SU-DHL-6 (cell line): Measurements from ENCODE around the gene INTS7.

ENCODE experiments used
- H2AFZ ChIP-seq: fragments of 200-600 bp; sonication (generic); 2 replicates; pipeline ENCODE4 v1.6.1; 2014; ENCODE audit warnings: low read depth, mild to moderate bottlenecking, moderate library complexity, mixed read lengths, antibody characterized with exemption, low read length; ENCODE audit not compliant: severe bottlenecking
- H3F3A ChIP-seq: fragments of 200-600 bp; shearing (Covaris generic); 2 replicates; pipeline ENCODE4 v1.6.0; 2016; ENCODE audit warnings: antibody characterized with exemption, mild to moderate bottlenecking; ENCODE audit not compliant: insufficient read depth
- H3K27ac ChIP-seq: fragments of 200-600 bp; sonication (generic); 2 replicates; pipeline ENCODE4 v1.5.1; 2016; ENCODE audit warnings: low read depth, mild to moderate bottlenecking, low read length, moderate library complexity, mixed read lengths
- H3K27me3 ChIP-seq: fragments of 200-600 bp; sonication (generic), shearing (Covaris generic); 2 replicates; pipeline ENCODE4 v1.6.0; 2014; ENCODE audit warnings: mild to moderate bottlenecking, low read length
- H3K36me3 ChIP-seq: fragments of 200-600 bp; sonication (generic); 2 replicates; pipeline ENCODE4 v1.6.1; 2014; ENCODE audit warnings: mild to moderate bottlenecking, low read length, mixed read lengths
- H3K4me2 ChIP-seq: fragments of 300-600, 200-600 bp; shearing (Covaris generic), sonication (generic); 2 replicates; pipeline ENCODE4 v1.6.0; 2014; ENCODE audit warnings: low read length, low read depth, mild to moderate bottlenecking; ENCODE audit not compliant: poor library complexity, severe bottlenecking
- H3K4me3 ChIP-seq: fragments of 200-600 bp; sonication (generic); 2 replicates; pipeline ENCODE4 v1.5.1; 2014; ENCODE audit warnings: antibody characterized with exemption, low read length, mild to moderate bottlenecking, mixed read lengths; ENCODE audit not compliant: insufficient read depth, poor library complexity, severe bottlenecking
- H3K79me2 ChIP-seq: fragments of 200-600 bp; sonication (generic); 2 replicates; pipeline ENCODE4 v1.6.1; 2014; ENCODE audit warnings: mild to moderate bottlenecking, low read length, moderate library complexity; ENCODE audit not compliant: insufficient read depth
- H3K9ac ChIP-seq: fragments of 200-600 bp; sonication (generic); 2 replicates; pipeline ENCODE4 v1.7.0; 2014; ENCODE audit warnings: mild to moderate bottlenecking, low read length
- H3K9me2 ChIP-seq: fragments of 200-600 bp; sonication (generic); replicated peaks from 2 replicates; pipeline ENCODE4 v1.6.1; 2014; ENCODE audit warnings: low read length; ENCODE audit not compliant: insufficient read depth
- H3K9me3 ChIP-seq: fragments of 200-600 bp; sonication (generic); 2 replicates; pipeline ENCODE4 v1.6.1; 2014; ENCODE audit warnings: low read length, mixed read lengths; ENCODE audit not compliant: insufficient read depth
- H4K20me1 ChIP-seq: fragments of 200-600 bp; sonication (generic); 2 replicates; pipeline ENCODE4 v1.6.1; 2014; ENCODE audit warnings: low read depth, mild to moderate bottlenecking, antibody characterized with exemption, low read length, moderate library complexity, mixed read lengths
- EZH2phosphoT487 ChIP-seq: fragments of 200-600 bp; sonication (generic), shearing (Covaris generic); conservative IDR thresholded peaks from 2 replicates; pipeline ENCODE4 v1.6.1; 2018; ENCODE audit warnings: mild to moderate bottlenecking, antibody characterized with exemption, low read length, moderate library complexity, mixed read lengths
- TF ChIP-seq, protein P1 (sequence below): fragments of 200-600 bp; sonication (generic); IDR thresholded peaks from one replicate; pipeline ENCODE4 v1.5.1; 2017; ENCODE audit warnings: antibody characterized with exemption, mild to moderate bottlenecking, low read length, moderate library complexity; ENCODE audit not compliant: insufficient read depth, poor library complexity, severe bottlenecking

INTS7 gene

DNA sequence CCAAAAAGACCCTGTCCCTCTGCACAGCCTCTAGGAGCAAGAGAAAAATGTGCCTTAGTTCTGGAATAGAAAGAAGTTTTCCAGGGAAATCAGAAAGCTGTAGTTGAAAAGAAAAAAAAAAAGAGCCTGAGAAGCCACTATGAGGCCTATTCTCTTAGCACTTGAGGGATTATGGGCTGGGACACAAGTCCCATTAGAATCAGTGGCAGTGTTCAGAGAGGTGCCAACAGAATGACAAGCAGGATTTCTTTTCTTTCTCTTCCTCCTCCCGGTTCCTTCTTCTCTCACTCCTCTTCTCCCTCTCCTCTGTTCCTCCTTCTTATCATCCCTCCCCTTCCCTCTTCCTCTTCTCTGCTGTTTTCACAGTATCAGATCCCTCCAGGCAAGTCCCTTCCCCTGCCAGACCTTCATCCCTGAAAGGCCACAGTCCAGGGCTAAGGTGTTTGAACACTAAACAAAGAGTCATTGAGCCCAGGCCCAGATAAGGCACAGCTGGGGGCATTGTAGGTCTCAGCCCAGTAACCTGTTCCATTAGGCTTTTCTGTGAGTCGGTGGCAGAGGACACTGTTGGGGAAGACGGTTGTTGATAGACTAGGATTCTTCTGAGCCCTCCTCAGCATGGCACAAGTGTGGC is 140.1 kb downstream of the INTS7 start:
- no peaks in the 10 kb centered on the region for H3K36me3 ChIP-seq
- H3K79me2 ChIP-seq, result no peaks in the 10 kb centered on the region
- no peaks in the 10 kb centered on the region for H3F3A ChIP-seq
- H3K27me3 ChIP-seq, result 0 out of 2 replicates have a peak, but pooled peaks cover 4% of the 10 kb centered on the region
- no peak overlapping the region for H3K4me3 ChIP-seq
- TF ChIP-seq EZH2phosphoT487, result no peak
- TF ChIP-seq, protein P1, sequence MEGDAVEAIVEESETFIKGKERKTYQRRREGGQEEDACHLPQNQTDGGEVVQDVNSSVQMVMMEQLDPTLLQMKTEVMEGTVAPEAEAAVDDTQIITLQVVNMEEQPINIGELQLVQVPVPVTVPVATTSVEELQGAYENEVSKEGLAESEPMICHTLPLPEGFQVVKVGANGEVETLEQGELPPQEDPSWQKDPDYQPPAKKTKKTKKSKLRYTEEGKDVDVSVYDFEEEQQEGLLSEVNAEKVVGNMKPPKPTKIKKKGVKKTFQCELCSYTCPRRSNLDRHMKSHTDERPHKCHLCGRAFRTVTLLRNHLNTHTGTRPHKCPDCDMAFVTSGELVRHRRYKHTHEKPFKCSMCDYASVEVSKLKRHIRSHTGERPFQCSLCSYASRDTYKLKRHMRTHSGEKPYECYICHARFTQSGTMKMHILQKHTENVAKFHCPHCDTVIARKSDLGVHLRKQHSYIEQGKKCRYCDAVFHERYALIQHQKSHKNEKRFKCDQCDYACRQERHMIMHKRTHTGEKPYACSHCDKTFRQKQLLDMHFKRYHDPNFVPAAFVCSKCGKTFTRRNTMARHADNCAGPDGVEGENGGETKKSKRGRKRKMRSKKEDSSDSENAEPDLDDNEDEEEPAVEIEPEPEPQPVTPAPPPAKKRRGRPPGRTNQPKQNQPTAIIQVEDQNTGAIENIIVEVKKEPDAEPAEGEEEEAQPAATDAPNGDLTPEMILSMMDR, result no peak
- H2AFZ ChIP-seq, result no peak overlapping the region
- H3K9me3 ChIP-seq, result no peaks in the 10 kb centered on the region
- H3K27ac ChIP-seq, result no peak overlapping the region
- H3K9ac ChIP-seq, result no peak overlapping the region
- H4K20me1 ChIP-seq, result no peaks in the 10 kb centered on the region
- no peaks in the 10 kb centered on the region for H3K9me2 ChIP-seq
- no peak overlapping the region for H3K4me2 ChIP-seq

DNA sequence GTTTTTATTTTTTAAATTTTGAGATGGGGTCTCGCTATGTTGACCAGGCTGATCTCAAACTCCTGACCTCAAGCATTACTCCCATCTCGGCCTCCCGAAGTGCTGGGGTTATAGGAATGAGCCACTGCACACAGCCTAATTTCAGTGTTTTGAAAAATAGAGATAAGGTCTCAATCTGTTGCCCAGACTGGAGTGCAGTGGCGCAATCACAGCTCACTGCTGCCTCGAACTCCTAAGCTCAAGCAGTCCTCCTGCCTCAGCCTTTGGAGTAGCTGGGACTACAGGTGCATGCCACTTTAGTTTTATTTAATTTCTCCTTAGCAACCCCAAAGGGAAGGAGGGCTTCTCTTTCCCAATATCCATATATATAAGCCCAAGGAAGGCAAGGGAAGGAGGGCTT is 141.0 kb downstream of the INTS7 start:
- Histone ChIP-seq H3K4me2 (no peak overlapping the region), H3K9me3 (no peaks in the 10 kb centered on the region), H3K27me3 (0 out of 2 replicates have a peak, but pooled peaks cover 4% of the 10 kb centered on the region), H3K27ac (no peak overlapping the region), H3K9me2 (no peaks in the 10 kb centered on the region), H3K4me3 (no peak overlapping the region), H3K9ac (no peak overlapping the region), H3K36me3 (no peaks in the 10 kb centered on the region), H2AFZ (no peak overlapping the region), H4K20me1 (no peaks in the 10 kb centered on the region), H3F3A (no peaks in the 10 kb centered on the region), H3K79me2 (no peaks in the 10 kb centered on the region)
- no peak for TF ChIP-seq EZH2phosphoT487
- TF ChIP-seq, protein P1, result no peak

GRCh38 chr1:211893260-211893659 is 142.1 kb downstream of the INTS7 start:
- Histone ChIP-seq H2AFZ (no peak overlapping the region), H3F3A (no peaks in the 10 kb centered on the region), H3K27ac (no peak overlapping the region), H3K79me2 (no peaks in the 10 kb centered on the region), H3K4me2 (no peak overlapping the region), H4K20me1 (no peaks in the 10 kb centered on the region), H3K9ac (no peak overlapping the region), H3K9me2 (no peaks in the 10 kb centered on the region), H3K27me3 (0 out of 2 replicates have a peak, but pooled peaks cover 4% of the 10 kb centered on the region), H3K4me3 (no peak overlapping the region), H3K36me3 (no peaks in the 10 kb centered on the region), H3K9me3 (no peaks in the 10 kb centered on the region)
- TF ChIP-seq, protein P1, result no peak
- no peak for TF ChIP-seq EZH2phosphoT487
